Measurements from ENCODE around the gene ROBO1. TPM values are rescaled to one million over a fixed set of nuclear protein-coding genes. Genes with fewer than 3 reads are reported as not detected.

ROBO1 gene
- total and polyA plus RNA-seq, 2 donors (not counting 3 experiments of a cell fraction or from before 2014, with no cell fraction given), result 5.9 to 14.2 TPM

DNA sequence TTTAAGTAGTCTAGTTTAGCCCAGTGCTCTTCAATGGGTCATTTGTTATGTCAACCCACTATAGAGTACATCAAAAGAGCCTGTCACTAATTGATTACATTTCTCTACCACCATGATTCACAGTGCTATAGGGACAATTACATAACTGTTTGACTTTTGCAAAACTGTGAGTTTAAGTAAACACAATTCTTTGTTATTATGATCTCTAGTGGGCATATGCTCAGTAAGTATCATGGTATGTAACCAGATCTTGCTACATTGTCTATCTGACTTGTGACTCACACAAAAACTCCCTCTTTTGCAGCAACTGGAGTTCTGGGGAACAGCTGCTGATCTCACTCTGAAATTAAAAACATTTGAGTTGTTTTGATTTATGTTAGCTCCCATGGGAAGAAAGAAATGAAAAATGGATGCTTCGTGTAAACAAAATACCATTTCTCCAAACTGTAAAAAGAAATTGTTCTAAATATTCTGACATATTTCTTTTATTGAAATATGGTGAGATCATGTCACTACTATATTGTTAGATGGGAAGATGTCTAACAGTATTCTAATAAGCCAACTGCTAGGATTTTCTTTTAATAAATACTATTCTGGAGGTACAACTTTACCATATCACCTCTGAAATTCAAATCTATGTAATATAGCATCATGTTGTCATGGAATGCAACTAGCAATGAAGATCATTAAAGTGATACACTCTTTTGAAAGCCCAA lies 470.4 kb downstream of the ROBO1 start:
- no peak overlapping the region for H3K4me2 ChIP-seq (ENCODE audit: insufficient read depth, low read length)
- no peaks in the 10 kb centered on the region for H3K9me1 ChIP-seq (replicated peaks; ENCODE audit: control insufficient read depth, extremely low read depth, insufficient read depth, low read length)
- ChIA-PET POLR2A (no interaction called here), CTCF (no interaction called here)
- no peaks in the 10 kb centered on the region for H3K79me2 ChIP-seq (ENCODE audit: control insufficient read depth, insufficient read depth, low read length)
- no peak for TF ChIP-seq JUN (IDR thresholded peaks at IDR 0.05; ENCODE audit: borderline replicate concordance, insufficient read depth, insufficient read length, low read depth)
- TF ChIP-seq, protein P1, sequence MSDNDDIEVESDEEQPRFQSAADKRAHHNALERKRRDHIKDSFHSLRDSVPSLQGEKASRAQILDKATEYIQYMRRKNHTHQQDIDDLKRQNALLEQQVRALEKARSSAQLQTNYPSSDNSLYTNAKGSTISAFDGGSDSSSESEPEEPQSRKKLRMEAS (IDR thresholded peaks at IDR 0.05; ENCODE audit: insufficient read depth, insufficient read length), result no peak
- no peak for TF ChIP-seq EZH2 (IDR thresholded peaks at IDR 0.05; ENCODE audit: borderline replicate concordance, low read depth, low read length, severe bottlenecking)
- TF ChIP-seq GATA2 (IDR thresholded peaks at IDR 0.05; ENCODE audit: insufficient read depth, insufficient read length, low read depth, low read length), result no peak
- no peak for TF ChIP-seq POLR2AphosphoS5 (IDR thresholded peaks at IDR 0.05; ENCODE audit: insufficient read depth, low read depth, low read length)
- no peak for TF ChIP-seq MYC (IDR thresholded peaks at IDR 0.05; ENCODE audit: low read depth, low read length)
- TF ChIP-seq FOS (IDR thresholded peaks at IDR 0.05; ENCODE audit: borderline replicate concordance, insufficient read depth, low read length), result no peak
- no peak for TF ChIP-seq POLR2A (IDR thresholded peaks at IDR 0.05; ENCODE audit: low read depth, low read length)
- TF ChIP-seq, protein P2, sequence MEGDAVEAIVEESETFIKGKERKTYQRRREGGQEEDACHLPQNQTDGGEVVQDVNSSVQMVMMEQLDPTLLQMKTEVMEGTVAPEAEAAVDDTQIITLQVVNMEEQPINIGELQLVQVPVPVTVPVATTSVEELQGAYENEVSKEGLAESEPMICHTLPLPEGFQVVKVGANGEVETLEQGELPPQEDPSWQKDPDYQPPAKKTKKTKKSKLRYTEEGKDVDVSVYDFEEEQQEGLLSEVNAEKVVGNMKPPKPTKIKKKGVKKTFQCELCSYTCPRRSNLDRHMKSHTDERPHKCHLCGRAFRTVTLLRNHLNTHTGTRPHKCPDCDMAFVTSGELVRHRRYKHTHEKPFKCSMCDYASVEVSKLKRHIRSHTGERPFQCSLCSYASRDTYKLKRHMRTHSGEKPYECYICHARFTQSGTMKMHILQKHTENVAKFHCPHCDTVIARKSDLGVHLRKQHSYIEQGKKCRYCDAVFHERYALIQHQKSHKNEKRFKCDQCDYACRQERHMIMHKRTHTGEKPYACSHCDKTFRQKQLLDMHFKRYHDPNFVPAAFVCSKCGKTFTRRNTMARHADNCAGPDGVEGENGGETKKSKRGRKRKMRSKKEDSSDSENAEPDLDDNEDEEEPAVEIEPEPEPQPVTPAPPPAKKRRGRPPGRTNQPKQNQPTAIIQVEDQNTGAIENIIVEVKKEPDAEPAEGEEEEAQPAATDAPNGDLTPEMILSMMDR (IDR thresholded peaks at IDR 0.05; ENCODE audit: extremely low read depth in 1 of 2, insufficient read depth in 1 of 2, low read depth in 1 of 2, low read length in 2 of 2), result no peak
- DNase-seq (ENCODE audit: low read depth, low spot score) (peak; percentile 31), FAIRE-seq (no peak)
- no peaks in the 10 kb centered on the region for H3K27me3 ChIP-seq (ENCODE audit: control insufficient read depth in 2 of 2, insufficient read depth in 2 of 2, low read length in 2 of 2)
- no peak overlapping the region for H3K27ac ChIP-seq (ENCODE audit: insufficient read depth, low read depth, low read length)
- dilution Hi-C loops (cut with MboI; ENCODE audit: extremely low pct_ligation_motif_present, low sequenced_read_pairs) (no loop called here), intact Hi-C loops (cut with micrococcal nuclease) (no loop called here)
- no peak overlapping the region for H3K4me3 ChIP-seq (replicated peaks in 1 of 3; ENCODE audit: insufficient read depth in 1 of 3, low read depth in 1 of 3, low read length in 3 of 3)
- BruUV-seq (replicated peaks), result no TSS peak
- H3K9ac ChIP-seq (replicated peaks; ENCODE audit: extremely low read depth, insufficient read depth, low read length), result no peak overlapping the region
- H4K20me1 ChIP-seq (replicated peaks; ENCODE audit: control insufficient read depth, extremely low read depth, insufficient read depth, low read length), result no peaks in the 10 kb centered on the region
- H3K36me3 ChIP-seq (ENCODE audit: control insufficient read depth in 2 of 2, extremely low read depth in 1 of 2, insufficient read depth in 2 of 2, low read length in 2 of 2), result no peaks in the 10 kb centered on the region
- H2AFZ ChIP-seq (ENCODE audit: low read depth, low read length), result no peak overlapping the region
- no peaks in the 10 kb centered on the region for H3K4me1 ChIP-seq (ENCODE audit: control insufficient read depth, extremely low read depth, insufficient read depth, low read length)
- no peaks in the 10 kb centered on the region for H3K9me3 ChIP-seq (replicated peaks; ENCODE audit: control insufficient read depth, insufficient read depth, low read length)

Measured in endothelial cell of umbilical vein (primary cell).